GM18951 (cell line): ENCODE results near the gene LYSMD3.

ENCODE experiments used
- POLR2A ChIP-seq: IDR thresholded peaks from 4 replicates; pipeline ENCODE4 v1.6.1; 2011; ENCODE audit warnings: mild to moderate bottlenecking; ENCODE audit not compliant: insufficient read length, insufficient read depth; ENCODE audit errors: extremely low read depth
- in situ Hi-C: fragments of 300-500 bp; cut with MboI; formaldehyde crosslinking; loops from one replicate; pipeline ENCODE4 v1.12.0; 2022; ENCODE audit warnings: low sequenced_read_pairs, mixed read lengths, inconsistent platforms; ENCODE audit not compliant: unreplicated experiment

Gene LYSMD3

GRCh38 chr5:90488791-90489190, 40.6 kb downstream of the LYSMD3 start:
- in situ Hi-C loops = no loop called here
- no peak for TF ChIP-seq POLR2A

GRCh38 chr5:90484540-90484939, 44.8 kb downstream of the LYSMD3 start:
- TF ChIP-seq POLR2A = no peak
- in situ Hi-C loops = no loop called here

GRCh38 chr5:90483206-90483605, 46.2 kb downstream of the LYSMD3 start:
- in situ Hi-C loops = no loop called here
- no peak for TF ChIP-seq POLR2A

GRCh38 chr5:90480699-90481098, 48.7 kb downstream of the LYSMD3 start:
- no peak for TF ChIP-seq POLR2A
- in situ Hi-C loops = no loop called here

- in situ Hi-C loops = no loop called here
- no peak for TF ChIP-seq POLR2A
Observed at GRCh38 chr5:90479611-90480385, 49.6 kb downstream of the LYSMD3 start.

- in situ Hi-C loops = no loop called here
- TF ChIP-seq POLR2A = no peak
Observed at GRCh38 chr5:90477621-90478215, 51.7 kb downstream of the LYSMD3 start.

GRCh38 chr5:90477073-90477472, 52.3 kb downstream of the LYSMD3 start:
- in situ Hi-C loops = no loop called here

GRCh38 chr5:90476391-90476790, 53.0 kb downstream of the LYSMD3 start:
- in situ Hi-C loops = no loop called here
- no peak for TF ChIP-seq POLR2A

More at GRCh38 chr5:90477073-90477472, 52.3 kb downstream of the LYSMD3 start:
- no peak for TF ChIP-seq POLR2A

- in situ Hi-C loops = no loop called here
- no peak for TF ChIP-seq POLR2A
Observed at GRCh38 chr5:90475436-90475980, 53.9 kb downstream of the LYSMD3 start.

- peak; percentile 94 for TF ChIP-seq POLR2A
- in situ Hi-C loops = no loop called here
Observed at GRCh38 chr5:90474235-90475107, 54.9 kb downstream of the LYSMD3 start, which contains the start of the genes MBLAC2 and POLR3G. Gene MBLAC2, minus strand, starts transcription at chr5:90474771. Its CDS starts 479 bp downstream, at chr5:90474292. Gene POLR3G, plus strand, starts transcription at chr5:90474864. Its CDS starts 10,704 bp downstream, at chr5:90485568.

- in situ Hi-C loops = no loop called here
- TF ChIP-seq POLR2A = no peak
Observed at GRCh38 chr5:90473396-90474234, 55.8 kb downstream of the LYSMD3 start.

- no peak for TF ChIP-seq POLR2A
- in situ Hi-C loops = no loop called here
Observed at GRCh38 chr5:90472783-90473395, 56.5 kb downstream of the LYSMD3 start.
